SK-N-DZ (cell line): ENCODE data around the gene CNDP2.

Source experiments
- DNase-seq: peaks from one replicate; pipeline ENCODE4 v3.0.0-alpha.2; 2015; ENCODE audit warnings: low spot score

CNDP2 gene

GRCh38 chr18:74570266-74570665 lies 74.1 kb downstream of the CNDP2 start:
- no peak for DNase-seq

DNA sequence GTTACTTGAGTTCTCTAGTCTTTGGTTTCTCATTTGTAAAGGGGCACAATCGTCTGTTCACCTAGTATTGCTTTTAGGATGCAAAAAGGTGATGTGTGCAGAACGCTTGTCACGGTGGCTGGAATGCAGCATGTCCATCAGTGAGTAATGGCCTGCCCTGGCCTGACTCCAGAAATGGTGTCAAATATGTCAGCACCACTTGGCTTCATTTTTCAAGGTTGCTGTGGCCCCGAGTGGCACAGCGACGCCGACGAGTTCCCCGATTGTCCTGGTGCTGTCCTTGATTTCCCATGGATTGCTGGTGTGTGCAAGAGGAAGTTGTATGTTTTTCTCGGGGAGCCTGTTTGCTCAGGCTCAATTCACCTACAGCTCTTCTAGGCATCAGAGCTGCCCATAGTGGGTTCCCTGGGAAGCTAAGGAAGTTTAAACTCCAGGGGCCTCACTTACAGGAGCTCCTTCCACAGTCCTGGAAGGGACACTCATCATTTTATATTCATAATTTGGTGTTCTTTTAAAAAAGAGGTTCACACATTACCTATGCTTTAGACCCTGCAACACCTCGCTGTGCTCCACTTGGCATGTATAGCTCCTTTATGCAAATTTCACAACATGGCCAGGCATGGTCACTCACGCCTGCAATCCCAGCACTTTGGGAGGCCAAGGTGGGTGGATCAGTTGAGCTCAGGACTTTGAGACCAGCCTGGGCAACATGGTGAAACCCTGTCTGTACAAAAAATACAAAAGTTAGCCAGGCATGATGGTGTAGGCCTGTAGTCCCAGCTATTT lies 75.9 kb downstream of the CNDP2 start:
- no peak for DNase-seq

GRCh38 chr18:74573053-74573452 lies 76.9 kb downstream of the CNDP2 start:
- no peak for DNase-seq
